H1 (cell line): ENCODE data around the gene TGM6. TPM values are rescaled to one million over a fixed set of nuclear protein-coding genes. Genes with fewer than 3 reads are reported as not detected.

Source experiments
- CBX5 ChIP-seq: fragments of 300-800, 300-1000 bp; sonication (generic); IDR thresholded peaks from 2 replicates; pipeline ENCODE4 v1.7.1; 2016; ENCODE audit warnings: antibody characterized with exemption, low read length, low read depth
- CHD7 ChIP-seq: fragments of 300-600 bp; sonication (generic); IDR thresholded peaks from 2 replicates; pipeline ENCODE4 v1.7.1; 2012; ENCODE audit warnings: low read length, moderate library complexity, mild to moderate bottlenecking, inconsistent platforms; ENCODE audit not compliant: insufficient replicate concordance
- SIX5 ChIP-seq: IDR thresholded peaks from 2 replicates; pipeline ENCODE4 v1.6.1; 2011; ENCODE audit warnings: mild to moderate bottlenecking, low read depth, low read length
- polyA plus RNA-seq, 7 experiments: library from polyadenylated mRNA; depleted of rRNA in 3 of 7; stranded (reverse) in 5 of 7; unstranded in 2 of 7; fragments of >200 nt in 5 of 7; fragments of 200-250 nt in 2 of 7; gene quantifications; 1 replicate in 5 of 7; 2 replicates in 1 of 7; 4 replicates in 1 of 7; pipeline versions ENCODE4 v1.2.1 to v1.2.3, GENCODE V29; 2011 to 2013; ENCODE audit warnings: missing spikeins in 2 of 7, mixed read lengths in 2 of 7
- total RNA-seq: library from RNA; stranded (reverse); fragmentation: NEBNext Ultra II Directional; extraction: Animal tissue kit (Norgen Biotek cat#: 25700); gene quantifications from 2 replicates; pipeline ENCODE4 v1.2.1, GENCODE V29; 2021

The TGM6 gene
- total and polyA plus RNA-seq, 2 of the 8 experiments (the other 6 are each of a cell fraction or from before 2014, with no cell fraction given) = 0.03 TPM; not detected in 1

- TF ChIP-seq CBX5 (no peak), CHD7 (no peak), SIX5 (no peak)
- TF ChIP-seq, all 59 proteins: peak for 0
These were observed 99.7 kb downstream of the TGM6 start (continued) for GRCh38 chr20:2480381-2480780.
